ENCODE results near the gene REN. TPM values are rescaled to one million over a fixed set of nuclear protein-coding genes. Genes with fewer than 3 reads are reported as not detected.

Gene REN
- total and polyA plus RNA-seq, 12 donors, result 0.24 to 3.6 (median 0.95) TPM; not detected in 3

DNA sequence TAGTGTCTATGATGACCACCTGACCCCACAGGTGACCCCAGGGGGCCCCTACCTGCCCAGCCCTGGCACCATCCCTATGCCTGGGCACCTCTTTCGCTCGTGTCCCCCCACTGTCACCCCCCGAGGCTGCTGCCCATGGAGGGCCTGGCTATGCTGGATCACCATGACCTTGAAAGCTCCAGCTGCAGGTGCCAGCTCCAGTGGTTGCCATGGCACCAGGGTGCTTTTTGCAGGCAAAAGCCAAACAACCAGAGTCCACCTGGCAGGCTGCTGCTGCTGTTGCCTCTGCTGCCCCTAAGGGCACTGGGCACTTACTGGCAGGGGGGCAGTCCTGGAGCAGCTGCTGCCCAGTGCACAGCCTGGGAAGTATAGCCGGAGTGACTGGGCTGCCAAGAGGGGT lies 36.0 kb downstream of the REN start:
- intact Hi-C loops (cut with DNase I), result no loop called here
- Histone ChIP-seq H3K4me3 (no peak overlapping the region), H3K27me3 (no peaks in the 10 kb centered on the region), H3K36me3 (replicated peaks in 1 of 2) (peaks cover 0 to 14% of the 10 kb centered on the region in 2 donors), H3K27ac (peak overlapping the region in 3 of 5 donors; percentile 33 to 76 (median 76)), H3K9me3 (replicated peaks in 1 of 3) (no peaks in the 10 kb centered on the region), H3K4me1 (replicated peaks in 1 of 2) (peaks cover 32 to 48% of the 10 kb centered on the region in 2 donors)
- TF ChIP-seq POLR2A (IDR thresholded peaks at IDR 0.05), result no peak
- TF ChIP-seq, protein P1, sequence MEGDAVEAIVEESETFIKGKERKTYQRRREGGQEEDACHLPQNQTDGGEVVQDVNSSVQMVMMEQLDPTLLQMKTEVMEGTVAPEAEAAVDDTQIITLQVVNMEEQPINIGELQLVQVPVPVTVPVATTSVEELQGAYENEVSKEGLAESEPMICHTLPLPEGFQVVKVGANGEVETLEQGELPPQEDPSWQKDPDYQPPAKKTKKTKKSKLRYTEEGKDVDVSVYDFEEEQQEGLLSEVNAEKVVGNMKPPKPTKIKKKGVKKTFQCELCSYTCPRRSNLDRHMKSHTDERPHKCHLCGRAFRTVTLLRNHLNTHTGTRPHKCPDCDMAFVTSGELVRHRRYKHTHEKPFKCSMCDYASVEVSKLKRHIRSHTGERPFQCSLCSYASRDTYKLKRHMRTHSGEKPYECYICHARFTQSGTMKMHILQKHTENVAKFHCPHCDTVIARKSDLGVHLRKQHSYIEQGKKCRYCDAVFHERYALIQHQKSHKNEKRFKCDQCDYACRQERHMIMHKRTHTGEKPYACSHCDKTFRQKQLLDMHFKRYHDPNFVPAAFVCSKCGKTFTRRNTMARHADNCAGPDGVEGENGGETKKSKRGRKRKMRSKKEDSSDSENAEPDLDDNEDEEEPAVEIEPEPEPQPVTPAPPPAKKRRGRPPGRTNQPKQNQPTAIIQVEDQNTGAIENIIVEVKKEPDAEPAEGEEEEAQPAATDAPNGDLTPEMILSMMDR (IDR thresholded peaks at IDR 0.05), result peak in 1 of 6 experiments; percentile 3
- 42 to 50% (median 47%) methylated on average over 2 to 4 of the region's 4 CpGs; no CpG with 5 or more reads in 1 of the 4 donors for WGBS, 4 donors
- DNase-seq, result peak; percentile 61 to 93 (median 79)

DNA sequence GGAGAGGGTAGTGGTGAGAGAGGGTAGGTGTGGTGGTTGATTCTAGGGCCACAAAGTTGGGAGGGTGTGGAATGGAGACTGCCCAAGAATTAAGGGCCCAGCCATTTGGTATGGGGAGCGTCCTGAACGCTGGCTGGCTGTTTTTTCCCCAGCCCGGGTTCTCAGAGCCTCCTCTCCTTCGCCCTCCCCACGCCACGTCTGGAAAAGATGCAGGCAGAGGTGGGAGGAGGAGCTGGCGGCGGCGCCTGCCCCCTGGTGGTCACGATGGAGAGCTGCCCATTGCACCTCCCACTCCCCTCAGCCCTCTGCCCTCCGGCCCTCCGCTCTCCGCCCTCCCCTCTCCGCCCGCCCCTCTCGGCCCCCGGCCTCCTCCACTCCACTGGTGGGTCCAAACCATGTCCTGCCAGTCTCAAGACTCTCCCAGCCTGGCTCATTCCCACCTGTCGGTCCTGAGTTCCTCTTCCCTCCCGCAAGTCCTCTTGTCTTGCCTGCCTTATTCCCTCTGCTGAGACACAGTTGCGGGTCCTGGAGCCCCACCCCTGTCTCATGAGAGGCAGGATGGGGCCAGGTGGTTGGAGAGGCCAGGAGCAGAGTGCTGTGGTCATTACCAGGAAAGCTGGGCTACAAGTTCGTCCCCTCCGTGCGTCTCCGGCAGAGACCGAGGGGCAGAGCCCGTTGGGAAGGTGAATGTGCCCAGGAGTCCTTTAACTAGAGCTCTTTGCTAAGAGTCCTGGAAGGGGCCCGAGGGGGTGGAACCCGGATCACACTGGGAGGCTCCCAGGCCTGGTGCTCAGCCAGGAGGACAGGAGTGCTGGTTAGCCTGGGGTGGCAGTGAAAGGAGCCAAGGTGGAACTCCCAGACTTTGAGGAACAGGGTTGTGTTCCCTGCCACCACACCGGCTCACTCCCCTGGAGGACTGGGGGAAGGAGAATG lies 36.9 kb downstream of the REN start:
- Histone ChIP-seq H3K36me3 (replicated peaks in 1 of 2) (peaks cover 0 to 23% of the 10 kb centered on the region in 2 donors), H3K4me1 (replicated peaks in 1 of 2) (peaks cover 32 to 48% of the 10 kb centered on the region in 2 donors)
- DNase-seq, result peak; percentile 67 to 83 (median 73)

DNA sequence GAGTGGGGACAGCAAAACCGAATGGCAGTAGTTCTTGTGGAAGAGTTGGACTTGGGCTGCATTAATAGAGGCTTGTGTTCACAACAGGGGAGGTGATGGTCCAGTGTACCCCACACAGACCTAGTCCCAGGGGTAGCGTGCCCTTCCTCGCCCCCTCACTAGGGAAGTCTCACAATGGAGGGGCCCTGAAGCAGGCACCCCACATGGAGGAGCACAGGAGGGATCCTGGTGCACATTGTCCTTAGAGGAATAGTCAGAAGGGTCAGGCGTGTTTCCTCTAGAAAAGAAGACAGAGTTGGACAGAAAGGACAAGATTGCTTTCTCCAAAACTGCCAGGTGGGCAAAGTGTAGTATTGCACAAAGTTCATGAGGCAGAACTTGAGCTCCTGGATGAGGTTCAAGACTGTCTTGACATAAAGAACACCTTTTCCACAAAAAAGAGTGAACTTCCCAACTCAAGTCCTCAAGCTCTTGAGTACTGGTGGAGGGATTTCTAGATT lies 37.6 kb downstream of the REN start:
- no peaks in the 10 kb centered on the region for H3K9me3 ChIP-seq (replicated peaks in 1 of 3)
- intact Hi-C loops (cut with DNase I), result loop anchor here (2.0 to 5.0 kb wide), 3 partner anchors 51 to 258 kb away; no protein-coding TSS in a partner anchor
- H3K4me1 ChIP-seq (replicated peaks in 1 of 2), result peaks cover 32 to 48% of the 10 kb centered on the region in 2 donors
- no peak overlapping the region for H3K4me3 ChIP-seq
- TF ChIP-seq POLR2A (IDR thresholded peaks at IDR 0.05), result no peak
- peak overlapping the region in 2 of 5 donors; percentile 76 for H3K27ac ChIP-seq
- H3K27me3 ChIP-seq, result no peaks in the 10 kb centered on the region
- H3K36me3 ChIP-seq (replicated peaks in 1 of 2), result peaks cover 0 to 30% of the 10 kb centered on the region in 2 donors
- 66 to 86% (median 71%) methylated on average over 4 of the region's 4 CpGs for WGBS, 4 donors
- DNase-seq, result no peak

More for the DNA sequence above, 36.9 kb downstream of the REN start:
- no peaks in the 10 kb centered on the region for H3K9me3 ChIP-seq (replicated peaks in 1 of 3)
- WGBS, 4 donors, result 7 to 18% (median 16%) methylated on average over 9 to 29 of the region's 29 CpGs
- peak overlapping the region in 3 of 5 donors; percentile 36 to 76 (median 76) for H3K27ac ChIP-seq
- peak overlapping the region in 1 of 4 donors; percentile 33 for H3K4me3 ChIP-seq
- H3K27me3 ChIP-seq, result no peaks in the 10 kb centered on the region
- TF ChIP-seq, protein P1 (IDR thresholded peaks at IDR 0.05), result peak; percentile 74 to 92 (median 89)
- TF ChIP-seq POLR2A (IDR thresholded peaks at IDR 0.05), result no peak
- intact Hi-C loops (cut with DNase I), result loop anchor here (2.0 to 5.0 kb wide), 3 partner anchors 52 to 258 kb away; no protein-coding TSS in a partner anchor

DNA sequence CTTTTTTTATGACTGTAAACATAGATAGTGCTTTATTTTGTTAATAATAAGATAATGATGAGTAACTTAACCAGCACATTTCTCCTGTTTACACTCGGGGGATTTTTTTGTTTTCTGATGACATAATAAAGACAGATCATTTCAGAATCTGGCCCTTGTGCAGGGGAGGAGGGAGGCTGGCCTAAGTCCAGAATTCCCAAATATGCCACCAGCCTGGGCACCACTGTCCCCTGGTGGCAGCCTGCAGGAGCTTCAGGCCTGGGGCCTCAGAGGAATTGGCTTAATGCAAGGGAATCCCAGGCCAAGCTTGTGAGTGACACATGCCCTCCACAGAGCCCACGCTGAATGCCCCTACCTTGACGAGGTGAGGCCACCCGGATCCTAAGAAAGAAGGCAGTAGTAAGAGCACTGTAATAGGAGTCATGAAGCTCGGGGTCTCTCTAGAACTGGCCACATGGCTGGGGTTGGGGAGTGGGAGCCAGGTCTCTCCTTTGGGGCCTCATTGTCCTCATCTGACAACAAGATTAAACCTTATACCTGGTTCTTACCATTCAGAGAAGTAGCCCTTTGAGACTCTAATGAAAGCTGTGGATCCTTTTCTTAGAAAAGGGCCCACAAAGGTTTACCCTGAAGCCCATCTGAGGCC lies 38.4 kb downstream of the REN start:
- Histone ChIP-seq H3K27me3 (no peaks in the 10 kb centered on the region), H3K4me1 (replicated peaks in 1 of 2) (peaks cover 32 to 48% of the 10 kb centered on the region in 2 donors), H3K27ac (peak overlapping the region in 2 of 5 donors; percentile 19 to 48), H3K9me3 (replicated peaks in 1 of 3) (no peaks in the 10 kb centered on the region), H3K4me3 (no peak overlapping the region), H3K36me3 (replicated peaks in 1 of 2) (peaks cover 0 to 38% of the 10 kb centered on the region in 2 donors)
- WGBS, 4 donors, result 30 to 35% (median 31%) methylated on average over 5 of the region's 5 CpGs
- intact Hi-C loops (cut with DNase I), result loop anchor here (2.0 to 5.0 kb wide), 3 partner anchors 50 to 257 kb away; no protein-coding TSS in a partner anchor
- DNase-seq, result peak; percentile 73 to 90 (median 85)
- TF ChIP-seq, protein P1 (IDR thresholded peaks at IDR 0.05), result peak; percentile 98 to 99 (median 99)
- TF ChIP-seq POLR2A (IDR thresholded peaks at IDR 0.05), result no peak
